NCI-H1105 (cell line): ENCODE results near the gene SLC6A6.
"Not testable (repeated sequence)": the region's sequence is repeated elsewhere in the genome, so short reads cannot be mapped to it uniquely, and the experiment has no call there.

Experiments
- DNase-seq: peaks from one replicate; lab custom pipeline; 2025; lab: John Stamatoyannopoulos, UW

Gene SLC6A6

DNA sequence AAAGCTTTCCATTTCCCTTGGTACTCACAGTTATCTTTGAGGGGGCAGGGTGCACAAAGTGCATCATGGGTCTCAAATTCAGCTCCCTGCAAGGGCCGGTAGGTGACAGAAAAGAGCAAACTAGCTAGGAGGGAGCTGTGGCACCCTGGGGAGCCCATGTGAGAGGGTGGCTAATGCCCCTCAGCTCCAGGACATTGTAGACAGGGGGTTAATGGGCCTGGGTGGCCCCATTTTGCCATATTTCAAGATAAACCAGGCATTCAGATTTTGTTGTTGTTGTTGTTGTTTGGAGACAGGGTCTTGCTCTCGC, 3.7 kb upstream of the SLC6A6 start:
- no peak for DNase-seq

DNA sequence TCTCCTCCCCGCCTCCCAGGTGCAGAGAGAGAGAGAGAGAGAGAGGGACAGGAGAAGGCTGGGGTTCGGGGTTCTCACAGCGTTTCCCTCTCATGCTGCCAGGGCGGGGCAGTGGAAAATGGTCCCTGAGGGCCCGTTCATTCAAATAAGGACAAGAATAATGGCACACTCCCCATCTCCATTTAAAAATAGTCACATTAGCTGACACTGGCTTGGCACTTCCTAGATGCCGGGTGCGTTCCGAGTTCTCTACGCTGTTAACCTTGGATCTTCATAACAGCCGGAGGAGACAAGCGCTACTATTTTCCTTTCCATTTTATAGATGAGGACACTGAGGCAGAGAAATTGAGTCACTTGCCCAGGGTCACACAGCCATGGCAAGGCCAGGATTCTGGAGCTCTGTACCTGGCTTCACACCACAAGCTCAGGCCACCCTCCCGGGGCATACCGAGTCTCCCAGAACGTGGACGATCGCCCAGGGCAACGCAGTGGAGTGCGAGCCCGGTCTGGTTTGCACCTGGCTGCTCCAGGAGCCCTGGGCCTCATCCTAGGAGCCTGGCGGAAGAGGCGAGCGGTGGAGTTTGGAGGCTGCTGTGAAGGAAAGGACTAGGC, 608 bp upstream of the SLC6A6 start:
- no peak for DNase-seq

DNA sequence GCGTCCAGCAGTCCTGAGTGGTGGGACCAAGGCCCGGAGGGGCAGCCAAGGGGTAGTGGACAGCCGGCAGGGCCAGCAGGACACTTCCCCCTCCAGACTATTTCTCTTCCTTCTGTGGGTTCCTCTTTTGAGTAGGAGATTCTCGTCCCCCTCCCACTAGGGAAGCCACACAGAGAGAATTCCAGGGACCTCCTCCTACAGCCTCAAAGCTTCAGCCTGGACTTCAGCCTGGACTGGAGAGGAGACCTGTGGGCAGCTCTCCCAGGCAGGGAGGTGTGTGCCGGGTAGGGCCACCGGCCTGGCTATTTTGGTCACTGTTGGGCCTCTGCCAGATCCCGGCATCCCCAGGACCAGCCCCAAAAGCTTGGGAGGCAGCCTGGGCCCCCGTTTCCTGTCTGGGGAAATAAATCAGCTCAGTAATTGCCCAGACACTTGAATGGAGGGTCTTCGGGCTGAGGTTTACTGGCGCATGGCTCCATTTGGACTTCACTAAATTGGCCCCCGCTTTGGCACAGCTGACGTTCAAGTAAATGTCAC, 1.3 kb downstream of the SLC6A6 start:
- DNase-seq: no peak

DNA sequence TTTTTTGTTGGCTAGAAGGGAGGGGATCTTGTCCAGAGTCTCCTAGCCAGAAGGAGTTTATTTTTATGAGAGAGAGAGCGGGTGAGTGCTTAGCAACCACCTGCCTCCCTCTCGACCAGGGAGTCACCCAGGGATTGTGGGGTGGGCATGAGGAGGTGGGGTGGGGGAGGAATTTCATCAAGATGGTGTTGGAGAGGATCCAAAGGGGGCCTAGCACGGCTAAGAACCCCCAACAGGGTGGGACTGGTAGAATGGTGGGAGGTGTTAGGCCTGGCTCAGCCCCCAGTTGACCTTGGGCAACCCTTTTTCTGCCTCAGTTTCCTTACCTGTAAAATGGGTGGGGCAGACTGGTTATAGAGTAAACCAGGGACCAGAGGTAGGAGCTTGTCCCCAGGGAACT, 1.8 kb downstream of the SLC6A6 start:
- no peak for DNase-seq

DNA sequence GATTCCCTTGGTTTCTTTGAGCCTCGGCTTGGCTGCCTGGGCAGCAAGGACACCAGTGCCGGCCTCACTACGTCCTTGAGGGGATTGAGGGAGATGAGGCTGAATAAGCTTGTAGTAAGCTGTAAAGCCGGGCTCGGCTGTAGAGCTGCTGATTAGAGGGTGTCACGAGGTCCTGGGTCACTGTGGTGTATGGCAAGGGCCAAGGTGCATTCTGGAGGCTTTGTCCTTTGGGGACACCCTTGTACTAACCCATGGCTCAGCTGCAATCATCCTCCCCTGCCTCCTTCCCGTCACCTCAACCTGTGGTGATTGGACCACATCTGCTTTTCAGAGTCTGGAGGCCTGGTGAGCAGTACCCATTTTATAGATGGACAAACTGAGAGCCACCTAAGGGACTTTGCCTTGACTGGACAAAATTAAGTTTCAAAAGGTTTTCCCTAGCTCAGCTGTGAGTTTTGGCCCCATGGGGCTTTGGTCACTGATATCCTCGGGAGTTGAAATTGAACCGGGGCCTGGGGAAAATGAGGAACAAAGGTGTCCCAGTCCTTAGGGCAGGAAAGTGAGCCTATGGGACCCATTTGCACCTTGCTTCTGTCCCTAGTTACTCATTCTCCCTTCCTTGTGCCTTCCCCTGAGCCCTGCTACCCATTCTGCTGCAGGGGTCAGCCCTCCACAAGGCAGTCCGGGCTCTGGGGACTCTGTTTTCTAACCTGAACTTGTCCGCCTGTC, 2.4 kb downstream of the SLC6A6 start:
- DNase-seq: no peak

DNA sequence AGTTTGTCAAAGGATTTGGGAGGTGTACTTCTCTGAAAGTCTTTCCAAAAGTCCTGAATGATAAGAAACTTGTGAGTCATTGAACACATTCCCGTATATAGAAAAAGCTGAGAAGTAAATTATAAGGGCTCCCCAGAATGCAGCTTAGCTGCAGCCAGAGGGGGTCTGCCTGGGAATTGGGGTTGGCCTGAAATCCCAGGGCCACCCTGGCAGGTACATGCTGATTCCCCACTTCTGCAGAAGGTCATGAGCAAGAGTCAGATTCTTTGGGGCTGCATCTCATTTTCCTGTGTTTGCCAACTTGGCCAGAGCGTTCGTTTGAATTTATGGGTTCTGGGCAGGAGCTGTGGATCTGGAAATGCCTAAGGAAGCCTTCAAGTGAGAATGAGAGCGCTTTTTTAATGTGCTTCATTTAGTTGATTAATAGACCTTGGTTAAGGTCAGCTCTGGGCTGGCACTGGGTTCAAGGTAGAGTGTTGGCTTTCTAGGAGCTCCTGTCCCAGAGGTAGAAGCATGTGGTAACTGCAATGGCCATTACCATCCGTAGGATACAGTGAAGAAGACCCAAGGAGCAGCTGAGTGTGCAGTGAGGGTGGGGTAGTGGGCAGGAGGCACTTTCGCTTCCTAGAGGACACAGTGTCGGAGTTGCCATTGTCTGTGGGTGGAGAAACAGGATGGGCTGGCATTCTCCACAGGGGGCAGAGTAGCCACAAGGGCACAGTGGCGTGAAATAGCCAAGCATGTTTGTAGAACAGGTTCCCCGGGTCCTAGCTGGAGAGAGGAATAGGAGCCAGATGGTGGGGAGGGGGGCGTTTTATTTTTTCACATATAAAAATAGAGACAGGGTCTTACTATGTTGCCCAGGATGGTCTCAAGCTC, 3.2 kb downstream of the SLC6A6 start:
- DNase-seq: no peak

DNA sequence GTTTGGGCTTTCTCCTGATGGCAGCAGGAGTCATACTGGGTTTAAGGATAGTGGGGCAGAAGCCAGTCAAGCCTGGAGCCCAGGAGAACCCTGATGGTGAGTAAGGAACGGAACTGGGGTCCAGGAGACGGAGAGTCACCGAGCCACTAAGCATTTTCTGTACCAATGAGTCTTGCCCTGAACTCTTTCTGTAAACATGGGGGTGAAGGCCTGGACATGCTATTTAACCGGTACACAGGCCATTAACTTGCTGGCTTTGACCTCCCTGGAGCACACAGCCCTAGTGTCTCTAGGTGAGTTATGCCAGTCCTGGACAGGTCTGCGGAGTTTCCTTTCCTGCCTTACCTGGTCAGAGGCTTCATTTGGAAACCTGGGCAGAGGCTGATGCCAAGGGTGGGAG, 3.9 kb downstream of the SLC6A6 start:
- no peak for DNase-seq

DNA sequence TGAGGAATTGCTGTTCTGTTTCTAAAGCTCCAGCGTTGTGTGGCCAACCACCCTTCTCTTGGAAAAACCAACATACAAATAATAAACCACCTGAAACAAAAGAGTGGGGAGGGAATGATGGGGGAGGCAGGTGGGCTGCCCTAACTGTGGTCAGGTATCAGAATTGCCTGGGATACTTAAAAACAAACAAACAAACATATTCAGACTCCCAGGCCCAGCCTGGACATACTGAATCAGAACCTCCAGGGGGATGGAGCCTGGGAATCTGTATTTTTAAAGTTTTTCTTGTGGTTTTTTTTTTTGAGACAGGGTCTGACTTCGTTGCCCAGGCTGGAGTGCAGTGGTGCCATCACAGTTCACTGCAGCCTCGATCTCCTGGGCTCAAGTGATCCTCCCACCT, 4.4 kb downstream of the SLC6A6 start:
- DNase-seq: no peak

DNA sequence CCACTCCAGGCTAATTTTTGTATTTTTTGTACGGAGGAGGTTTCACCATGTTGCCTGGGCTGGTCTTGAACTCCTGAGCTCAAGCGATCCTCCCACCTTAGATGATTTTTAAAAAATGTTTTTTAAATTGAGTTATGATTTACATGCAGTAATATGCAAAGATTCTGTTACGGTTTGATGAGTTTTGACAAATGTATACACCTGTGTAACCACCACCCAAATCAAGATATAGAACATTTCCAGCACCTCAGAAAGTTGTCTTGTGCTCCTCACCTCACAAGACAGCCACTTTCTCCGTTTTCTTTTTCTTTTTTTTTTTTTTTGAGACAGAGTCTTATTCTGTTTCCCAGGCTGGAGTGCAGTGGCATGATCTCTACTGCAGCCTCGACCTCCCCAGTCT, 4.8 kb downstream of the SLC6A6 start:
- no peak for DNase-seq

DNA sequence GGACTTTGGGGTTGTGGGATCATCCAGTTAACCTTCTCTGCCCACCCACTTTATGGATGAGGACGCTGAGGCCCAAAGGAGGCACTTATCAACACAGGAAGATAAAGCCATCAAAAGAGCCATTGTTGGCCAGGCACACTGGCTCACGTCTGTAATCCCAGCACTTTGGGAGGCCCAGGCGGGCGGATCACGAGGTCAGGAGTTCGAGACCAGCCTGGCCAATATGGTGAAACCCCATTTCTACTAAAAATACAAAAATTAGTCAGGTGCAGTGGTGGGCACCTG, 7.3 kb downstream of the SLC6A6 start:
- not testable (repeated sequence) for DNase-seq

DNA sequence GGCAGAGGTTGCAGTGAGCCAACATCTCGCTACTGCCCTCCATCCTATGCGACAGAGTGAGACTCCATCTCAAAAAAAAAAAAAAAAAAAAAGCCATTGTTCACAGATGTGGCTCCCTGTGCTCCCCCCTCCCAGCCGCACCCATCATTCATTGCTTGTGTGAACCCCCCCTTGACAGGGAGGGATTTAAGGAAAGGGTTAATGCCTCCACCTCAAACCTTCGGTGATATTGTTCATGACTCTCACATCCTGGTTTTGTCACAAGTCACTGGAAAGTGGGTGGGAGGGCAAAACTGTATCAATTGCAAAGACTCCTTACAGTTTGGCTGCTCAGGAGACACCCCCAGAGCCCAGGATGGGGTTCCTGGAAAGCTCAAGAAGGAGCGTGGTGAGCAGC, 7.7 kb downstream of the SLC6A6 start:
- DNase-seq: no peak

DNA sequence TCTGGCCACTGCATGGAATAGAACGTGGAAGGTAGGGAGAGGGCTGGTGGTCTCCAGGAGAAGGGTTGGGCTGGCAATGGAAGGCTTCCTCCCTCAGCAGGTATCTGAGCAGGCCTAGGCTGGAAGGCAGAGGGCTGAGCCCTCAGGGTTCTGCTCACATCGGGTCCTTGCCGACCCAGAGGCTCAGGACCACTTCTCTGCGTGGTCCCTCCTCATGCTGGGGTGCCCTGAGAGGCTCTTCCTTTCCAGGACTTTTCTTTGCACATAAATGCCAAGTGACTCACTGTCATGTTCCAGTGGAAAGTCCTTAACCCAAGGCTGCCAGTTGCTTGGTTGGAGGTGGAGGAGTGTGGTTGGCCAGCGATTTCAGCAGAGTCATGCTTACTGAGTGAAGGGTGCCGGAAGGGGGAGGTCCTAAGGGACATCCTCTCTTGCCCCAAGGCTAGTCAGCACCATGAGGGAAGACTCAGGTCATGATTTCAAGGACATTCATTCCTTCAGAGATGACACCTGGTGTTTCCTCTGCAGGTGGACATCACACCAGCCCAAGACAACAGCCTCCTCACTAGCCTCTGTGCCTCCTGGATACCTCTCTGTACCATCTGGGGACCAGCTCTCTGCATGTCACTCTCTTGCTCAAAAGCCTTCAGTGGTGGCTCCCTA, 8.2 kb downstream of the SLC6A6 start:
- no peak for DNase-seq

DNA sequence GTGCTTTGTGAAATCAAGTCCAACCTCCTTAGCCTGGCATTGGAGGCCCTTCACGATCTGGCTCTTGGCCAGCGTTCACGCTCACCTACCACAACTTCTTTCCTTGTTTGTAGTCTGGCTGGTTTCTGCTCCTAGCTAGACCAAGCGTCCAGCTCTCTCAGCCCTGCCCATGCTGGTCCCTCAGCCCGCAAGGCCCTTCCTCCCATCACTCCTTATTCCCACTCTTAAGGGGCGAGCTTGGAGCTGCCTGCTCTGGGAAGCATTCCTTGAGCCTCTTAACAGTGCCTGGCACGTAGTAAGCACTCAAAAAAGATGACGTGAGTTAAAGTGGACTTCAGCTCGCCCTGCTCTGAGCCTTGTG, 8.7 kb downstream of the SLC6A6 start:
- DNase-seq: no peak

DNA sequence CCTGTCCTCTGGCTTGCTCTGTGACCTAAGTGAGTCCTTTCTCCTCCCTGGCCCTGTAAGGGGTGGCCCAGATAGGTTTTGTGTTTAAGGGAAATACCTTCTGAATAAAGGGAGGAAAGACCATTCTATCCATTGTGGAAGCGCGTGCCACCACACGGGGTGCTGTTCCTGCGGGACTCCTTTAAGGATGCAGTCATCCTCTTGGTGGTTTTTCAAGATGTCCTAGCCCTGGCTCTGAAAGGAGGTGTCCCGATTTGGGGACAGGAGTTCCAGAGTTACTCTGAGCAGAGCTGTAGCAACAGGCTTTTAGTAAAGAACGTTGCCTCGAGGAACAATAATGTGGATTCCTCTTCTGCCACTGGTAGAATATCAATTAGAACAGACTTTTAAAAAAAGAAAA, 9.6 kb downstream of the SLC6A6 start:
- no peak for DNase-seq

DNA sequence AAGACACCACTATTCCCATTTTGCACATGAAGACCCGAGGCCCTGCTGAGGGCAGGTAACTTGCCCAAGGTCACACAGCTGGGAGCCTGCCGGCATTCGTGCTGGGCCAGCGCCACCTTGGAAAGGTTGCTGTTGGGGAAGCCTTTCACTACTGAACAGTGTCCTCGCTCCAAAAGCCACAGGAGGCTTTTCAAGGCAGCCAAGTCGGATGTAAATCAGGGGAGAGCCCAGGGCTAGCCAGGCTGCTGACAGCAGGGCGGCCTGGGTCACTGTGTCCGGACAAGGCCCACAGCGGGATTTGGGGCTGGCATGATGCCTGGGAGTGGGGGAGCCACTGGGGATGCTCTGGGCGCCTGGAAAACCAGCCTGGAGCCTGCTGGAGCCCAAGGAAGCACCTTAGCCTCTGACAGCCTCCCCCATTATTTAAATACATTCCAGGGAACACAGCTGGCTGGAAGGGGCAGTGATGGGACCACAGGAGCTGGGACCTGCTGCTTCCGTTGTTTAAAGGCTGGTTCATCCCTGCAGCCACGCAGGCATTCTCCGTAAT, 10.5 kb downstream of the SLC6A6 start:
- no peak for DNase-seq

DNA sequence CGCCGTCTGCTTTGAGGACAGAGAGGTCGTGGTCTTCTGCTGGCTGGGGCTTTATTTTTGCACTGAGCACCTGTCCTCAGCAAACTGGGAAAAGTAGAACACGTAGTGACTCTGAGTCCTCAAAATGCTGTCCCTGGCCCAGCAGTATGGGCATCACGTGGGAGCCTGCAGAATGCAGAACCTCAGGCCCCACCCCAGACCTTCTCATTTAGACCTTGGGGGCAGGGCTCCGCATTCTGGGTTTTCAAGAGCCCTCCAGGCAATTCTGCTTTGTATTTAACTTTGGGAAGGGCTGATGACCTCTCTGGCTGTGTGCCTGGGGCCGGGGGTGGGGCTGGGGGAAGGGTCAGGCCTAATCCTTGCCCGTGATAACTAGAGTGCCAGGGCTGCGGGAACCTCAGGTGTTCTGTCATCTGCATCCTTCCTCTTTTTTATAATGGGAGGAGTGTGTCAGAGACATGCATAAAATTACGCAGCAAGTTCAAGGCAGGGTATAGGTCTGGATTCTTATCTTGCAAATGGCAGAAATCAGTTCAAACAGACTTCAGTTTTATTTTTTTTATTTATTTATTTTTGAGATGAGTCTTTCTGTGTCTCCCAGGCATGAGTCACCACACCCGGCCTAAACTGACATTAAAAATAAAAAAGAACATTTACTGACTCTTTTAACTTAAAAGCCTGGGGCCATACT, 11.1 kb downstream of the SLC6A6 start:
- no peak for DNase-seq

DNA sequence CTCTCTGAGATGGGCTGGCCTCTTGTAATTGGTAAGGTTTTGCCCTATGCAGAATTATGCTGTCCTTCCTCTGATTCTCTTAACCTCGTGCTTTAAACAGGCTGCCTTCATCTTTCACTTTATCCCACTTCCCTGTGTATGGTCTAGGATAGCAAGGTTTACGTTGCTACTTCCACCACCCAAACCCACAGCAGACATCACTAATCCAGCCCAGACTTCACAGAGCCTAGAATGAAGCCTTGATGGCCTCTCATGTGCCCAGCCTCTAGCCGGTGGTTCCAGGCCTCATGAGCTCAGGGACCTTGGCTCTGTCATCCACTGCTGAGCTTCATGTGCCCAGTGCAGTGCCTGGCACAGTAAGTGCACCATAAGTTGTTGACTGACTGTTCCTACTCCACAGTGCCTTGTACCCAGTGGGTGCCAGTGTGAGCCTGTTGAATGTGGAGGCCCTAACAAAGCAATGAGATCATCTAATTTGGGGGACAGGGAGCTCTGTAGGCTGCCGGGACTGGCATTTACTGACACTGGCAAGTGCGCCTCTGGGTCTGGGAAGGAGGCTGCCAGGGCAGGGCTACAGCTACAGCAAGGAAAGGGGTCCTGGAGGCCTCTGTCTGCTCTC, 12.5 kb downstream of the SLC6A6 start:
- DNase-seq: no peak

DNA sequence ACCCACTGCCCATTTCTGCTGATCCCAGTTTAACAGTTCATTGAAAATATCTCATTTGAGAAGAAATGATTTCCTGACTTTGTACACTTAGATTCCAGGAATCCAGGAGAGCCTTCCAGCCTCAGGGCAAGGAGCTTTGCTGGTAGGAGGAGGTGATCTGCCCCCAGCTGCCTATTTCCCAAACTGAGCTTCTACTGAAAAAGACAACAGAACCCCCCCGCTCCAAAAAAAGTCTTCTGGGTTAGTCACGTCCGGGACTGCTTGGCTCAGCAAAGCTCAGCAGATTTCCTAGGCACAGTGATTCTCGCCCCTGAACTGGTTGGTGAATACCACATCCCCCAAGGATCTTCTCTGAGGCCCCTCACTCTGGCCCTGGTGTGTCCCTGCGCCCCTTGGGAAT, 13.1 kb downstream of the SLC6A6 start:
- DNase-seq: no peak

DNA sequence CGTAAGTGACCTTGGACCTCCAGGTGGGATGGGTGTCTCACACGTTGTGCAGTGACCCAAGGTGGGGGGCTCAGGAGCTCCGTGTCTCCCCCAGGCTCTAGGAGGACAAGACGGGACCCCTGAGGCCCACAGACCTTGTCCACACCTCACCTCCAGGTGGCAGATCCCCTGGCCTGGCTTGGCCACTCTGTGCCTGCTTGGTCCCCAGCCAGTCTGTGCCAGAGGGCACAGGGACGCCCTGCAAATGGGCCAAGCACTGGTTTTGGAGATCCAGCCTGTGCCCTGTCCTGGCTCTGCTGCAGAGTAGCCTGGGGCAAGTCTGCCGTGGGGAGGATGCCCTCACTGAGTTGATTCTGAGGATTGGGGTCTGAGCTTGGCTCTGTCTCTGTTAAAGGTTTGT, 14.0 kb downstream of the SLC6A6 start:
- no peak for DNase-seq

DNA sequence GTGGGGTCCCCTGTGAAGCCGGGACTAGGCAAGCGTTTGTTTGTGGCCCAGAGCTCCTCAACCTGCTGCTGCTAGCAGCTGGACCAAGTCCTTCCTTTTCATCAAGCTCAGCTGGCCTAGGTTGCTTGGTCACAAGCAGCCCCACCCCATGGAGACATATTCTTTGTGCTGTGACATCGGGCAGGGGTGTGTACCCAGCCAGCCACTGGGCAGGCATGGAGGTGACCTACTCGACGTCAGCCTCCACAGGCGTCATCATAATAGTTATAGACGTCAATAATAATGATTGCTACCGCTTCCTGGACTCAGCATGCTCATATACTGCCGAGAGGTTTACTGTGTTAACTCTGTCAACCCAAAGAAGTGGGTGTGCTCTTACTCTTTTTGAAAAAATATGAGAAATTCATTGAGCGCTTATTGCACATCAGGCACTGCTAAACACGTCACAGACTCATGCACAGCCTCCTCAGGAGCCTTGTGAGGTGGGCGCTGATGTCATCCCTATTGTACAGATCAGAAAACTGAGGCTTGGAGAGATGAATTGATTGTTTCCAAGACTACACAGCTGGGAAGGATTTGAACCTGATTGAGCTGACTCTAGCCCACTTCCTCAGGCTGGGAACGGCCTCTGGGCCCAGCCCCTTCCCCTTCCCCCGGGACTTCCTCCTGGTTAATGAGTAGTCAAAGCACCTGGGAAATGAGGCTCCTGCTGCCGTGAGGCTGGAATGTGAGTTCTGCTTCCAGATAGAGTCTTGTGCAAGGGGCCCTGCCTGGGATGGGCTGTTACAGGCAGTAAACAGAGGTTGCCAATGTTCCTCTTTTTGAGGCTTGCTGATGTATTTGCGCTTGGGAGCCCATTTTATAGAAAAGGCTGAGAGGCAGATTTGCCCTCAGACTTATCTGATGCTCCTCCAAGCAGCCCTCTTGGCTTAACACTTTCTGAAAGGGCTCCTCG, 16.2 kb downstream of the SLC6A6 start:
- DNase-seq: no peak
